Spleen (tissue), 11 donors: ENCODE measurements around the gene S100A5. TPM values are rescaled to one million over a fixed set of nuclear protein-coding genes. Genes with fewer than 3 reads are reported as not detected.

Experiments used
- DNase-seq: peaks from one replicate; pipeline ENCODE4 v3.0.0-alpha.2; 2020
- H3K27ac ChIP-seq, 8 donors: fragments of 200-600 bp; sonication (generic) in 7 of 8; 1 replicate in 4 of 8; 2 replicates in 4 of 8; pipeline versions ENCODE4 v1.5.0 to v1.8.0; 2016 to 2021; ENCODE audit warnings: inconsistent platforms in 4 of 8, mild to moderate bottlenecking in 4 of 8, moderate library complexity in 1 of 8
- H3K27me3 ChIP-seq, 7 donors: fragments of 200-600 bp; sonication (generic) in 6 of 7; replicated peaks in 1 of 7; 1 replicate in 4 of 7; 2 replicates in 3 of 7; pipeline versions ENCODE4 v1.5.0 to v1.8.0; 2016 to 2021; ENCODE audit warnings: inconsistent platforms in 3 of 7, mild to moderate bottlenecking in 1 of 7
- H3K36me3 ChIP-seq, 6 donors: fragments of 200-600 bp; sonication (generic) in 5 of 6; 1 replicate in 4 of 6; 2 replicates in 2 of 6; pipeline versions ENCODE4 v1.5.0 to v1.8.0; 2016 to 2021; ENCODE audit warnings: inconsistent platforms in 2 of 6
- H3K4me1 ChIP-seq, 6 donors: fragments of 200-600 bp; sonication (generic) in 5 of 6; 1 replicate in 3 of 6; 2 replicates in 3 of 6; pipeline versions ENCODE4 v1.5.0 to v1.8.0; 2016 to 2021; ENCODE audit warnings: inconsistent platforms in 3 of 6
- H3K4me3 ChIP-seq, 8 donors: fragments of 200-600 bp; sonication (generic) in 7 of 8; 1 replicate in 4 of 8; 2 replicates in 4 of 8; pipeline versions ENCODE4 v1.5.0 to v1.8.0; 2016 to 2021; ENCODE audit warnings: inconsistent platforms in 4 of 8, mild to moderate bottlenecking in 4 of 8, moderate library complexity in 2 of 8
- H3K9me3 ChIP-seq, 8 donors: fragments of 200-600 bp; sonication (generic) in 7 of 8; 1 replicate in 4 of 8; 2 replicates in 4 of 8; pipeline versions ENCODE4 v1.5.0 to v1.8.0; 2016 to 2021; ENCODE audit warnings: inconsistent platforms in 4 of 8
- CTCF ChIP-seq, 11 experiments: fragments of 200-600 bp in 7 of 11; fragments of 450-650 bp in 4 of 11; sonication (generic) in 4 of 11; IDR thresholded peaks in 8 of 11; conservative IDR thresholded peaks in 3 of 11; 1 replicate in 7 of 11; 2 replicates in 4 of 11; pipeline versions ENCODE4 v1.4.0 to v1.8.0; 2016 to 2021; ENCODE audit warnings: antibody characterized with exemption in 11 of 11, inconsistent platforms in 4 of 11, mild to moderate bottlenecking in 1 of 11
- POLR2A ChIP-seq, 3 donors: fragments of 450-650 bp; IDR thresholded peaks; one replicate each; pipeline ENCODE4 v1.5.1; 2017; ENCODE audit warnings: antibody characterized with exemption in 3 of 3, mild to moderate bottlenecking in 1 of 3
- POLR2AphosphoS5 ChIP-seq, 3 donors: sonication (generic); formaldehyde crosslinking; IDR thresholded peaks; one replicate each; pipeline ENCODE4 v1.5.1; 2017; ENCODE audit warnings: antibody characterized with exemption in 3 of 3
- WGBS, 5 donors: extraction: QIAGEN DNeasy Blood & Tissue Kit in 3 of 5; methylation state at CpG; one replicate each; pipeline versions ENCODE4 v1.1.5 to v1.1.7; 2013 to 2018; 5-methylcytosine and 5-hydroxymethylcytosine counted together
- intact Hi-C: fragments of 100-400 bp; cut with DNase I; formaldehyde crosslinking; loops from one replicate; pipeline ENCODE4 v1.15.0; 2023; ENCODE audit warnings: low total_unique reads
- polyA plus RNA-seq, 3 donors: library from polyadenylated mRNA; stranded (reverse); fragments of 200-250 nt; gene quantifications; one replicate each; pipeline ENCODE4 v1.2.1, GENCODE V29; 2013
- total RNA-seq, 7 donors: library from RNA; depleted of rRNA in 3 of 7; stranded (reverse); fragments of >200 nt in 3 of 7; fragmentation: NEBNext Ultra II Directional in 4 of 7; extraction: Animal tissue kit (Norgen Biotek cat#: 25700) in 4 of 7; gene quantifications; one replicate each; pipeline versions ENCODE4 v1.1.0 to v1.2.1, GENCODE V29; 2016 to 2021
- donor health status: healthy with polysubstance abuse.
- donor health status: DM: no; HTN: no; CAD: no; lungs with moderate emphysema.
- donor health status: DM: no; HTN: no; CAD: no.
- donor health status: Bipolar disorder and iron deficiency.
- donor health status: healthy.
- donor health status: DM: no; HTN: no; CAD: no.
- donor health status: DM: yes; HTN: yes; CAD: no.

Gene S100A5
- total and polyA plus RNA-seq, 10 donors = 0.32 to 2.8 (median 0.46) TPM; not detected in 7

GRCh38 chr1:153503766-153504165 lies 37.0 kb downstream of the S100A5 start:
- DNase-seq = no peak
- H3K36me3 ChIP-seq = no peaks in the 10 kb centered on the region
- TF ChIP-seq POLR2A (IDR thresholded peaks at IDR 0.05) (no peak), POLR2AphosphoS5 (IDR thresholded peaks at IDR 0.05) (no peak), CTCF (IDR thresholded peaks at IDR 0.05 in 8 of 11, conservative IDR thresholded peaks at IDR 0.05 in 3 of 11) (no peak)
- 63 to 83% (median 76%) methylated on average over 3 of the region's 3 CpGs for WGBS, 5 donors
- intact Hi-C loops = no loop called here
- H3K9me3 ChIP-seq = no peaks in the 10 kb centered on the region
- no peak overlapping the region for H3K27ac ChIP-seq
- no peaks in the 10 kb centered on the region for H3K4me1 ChIP-seq
- no peak overlapping the region for H3K4me3 ChIP-seq
- H3K27me3 ChIP-seq = peaks cover 0 to 5% (median 0%) of the 10 kb centered on the region in 7 donors

DNA sequence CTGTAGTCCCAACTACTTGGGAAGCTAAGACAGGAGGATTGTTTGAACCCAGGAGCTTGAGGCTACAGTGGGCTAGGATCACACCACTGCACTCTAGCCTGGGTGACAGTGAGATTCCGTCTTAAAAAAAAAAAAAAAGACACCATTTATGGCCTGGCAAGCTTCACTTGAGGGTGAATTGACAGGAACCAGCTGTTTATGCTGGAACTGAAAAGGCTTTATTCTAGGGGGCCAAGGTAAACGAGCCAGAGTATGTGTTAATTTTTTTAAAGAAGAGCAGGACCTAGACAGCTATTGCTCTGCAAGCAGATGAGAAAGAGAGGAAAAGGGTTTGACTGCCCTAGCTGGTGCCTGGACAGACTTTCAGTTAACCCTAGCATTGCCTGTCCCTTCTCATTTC lies 42.0 kb downstream of the S100A5 start:
- no peaks in the 10 kb centered on the region for H3K9me3 ChIP-seq
- no peak overlapping the region for H3K4me3 ChIP-seq
- H3K36me3 ChIP-seq = no peaks in the 10 kb centered on the region
- intact Hi-C loops = loop anchor here (5.0 kb wide), 1 partner anchor 146 kb away; no protein-coding TSS in a partner anchor
- TF ChIP-seq POLR2A (IDR thresholded peaks at IDR 0.05) = no peak
- no peak for TF ChIP-seq POLR2AphosphoS5 (IDR thresholded peaks at IDR 0.05)
- TF ChIP-seq CTCF (IDR thresholded peaks at IDR 0.05 in 8 of 11, conservative IDR thresholded peaks at IDR 0.05 in 3 of 11) = no peak
- peaks cover 0 to 17% (median 0%) of the 10 kb centered on the region in 7 donors for H3K27me3 ChIP-seq
- peaks cover 0 to 10% (median 5%) of the 10 kb centered on the region in 6 donors for H3K4me1 ChIP-seq
- 0 to 14% (median 8%) methylated on average over 2 of the region's 2 CpGs for WGBS, 5 donors
- no peak overlapping the region for H3K27ac ChIP-seq
- DNase-seq = no peak

GRCh38 chr1:153495536-153495935 lies 45.2 kb downstream of the S100A5 start:
- Histone ChIP-seq H3K4me3 (no peak overlapping the region), H3K9me3 (no peaks in the 10 kb centered on the region), H3K27me3 (peaks cover 0 to 25% (median 0%) of the 10 kb centered on the region in 7 donors), H3K36me3 (no peaks in the 10 kb centered on the region), H3K27ac (no peak overlapping the region), H3K4me1 (peaks cover 0 to 10% (median 5%) of the 10 kb centered on the region in 6 donors)
- intact Hi-C loops = loop anchor here (5.0 kb wide), 1 partner anchor 143 kb away; no protein-coding TSS in a partner anchor
- DNase-seq = no peak
- WGBS, 5 donors = 57 to 81% (median 65%) methylated on average over 3 to 6 of the region's 6 CpGs
- no peak for TF ChIP-seq CTCF (IDR thresholded peaks at IDR 0.05 in 8 of 11, conservative IDR thresholded peaks at IDR 0.05 in 3 of 11)
- TF ChIP-seq POLR2AphosphoS5 (IDR thresholded peaks at IDR 0.05) = no peak
- no peak for TF ChIP-seq POLR2A (IDR thresholded peaks at IDR 0.05)

- intact Hi-C loops = loop anchor here (5.0 kb wide), 1 partner anchor 143 kb away; no protein-coding TSS in a partner anchor
- WGBS, 5 donors = 30 to 46% (median 41%) methylated on average over 5 to 6 of the region's 6 CpGs
- Histone ChIP-seq H3K4me3 (no peak overlapping the region), H3K9me3 (no peaks in the 10 kb centered on the region), H3K27ac (no peak overlapping the region), H3K36me3 (no peaks in the 10 kb centered on the region), H3K27me3 (peaks cover 0 to 25% (median 0%) of the 10 kb centered on the region in 7 donors), H3K4me1 (peaks cover 0 to 10% (median 5%) of the 10 kb centered on the region in 6 donors)
- peak; percentile 92 for DNase-seq
- TF ChIP-seq POLR2AphosphoS5 (IDR thresholded peaks at IDR 0.05) = no peak
- TF ChIP-seq CTCF (IDR thresholded peaks at IDR 0.05 in 8 of 11, conservative IDR thresholded peaks at IDR 0.05 in 3 of 11) = peak; percentile 71 to 96 (median 88)
Observed at GRCh38 chr1:153494976-153495535, 45.7 kb downstream of the S100A5 start.
